Glutamatergic neuron (in vitro differentiated cells): ENCODE measurements around the gene ASCL2. TPM values are rescaled to one million over a fixed set of nuclear protein-coding genes. Genes with fewer than 3 reads are reported as not detected.

ENCODE experiments used
- DNase-seq: peaks from one replicate; pipeline ENCODE4 v3.0.0; 2022
- H3K27ac Mint-ChIP-seq: one replicate; pipeline ENCODE4 v1.8.0; 2020; ENCODE audit warnings: mild to moderate bottlenecking, mixed read lengths, inconsistent platforms; ENCODE audit not compliant: unreplicated experiment
- H3K27me3 Mint-ChIP-seq: one replicate; pipeline ENCODE4 v1.8.0; 2020; ENCODE audit warnings: mild to moderate bottlenecking, moderate library complexity, mixed read lengths, inconsistent platforms; ENCODE audit not compliant: unreplicated experiment
- H3K36me3 Mint-ChIP-seq: one replicate; pipeline ENCODE4 v1.8.0; 2020; ENCODE audit warnings: mild to moderate bottlenecking, mixed read lengths, inconsistent platforms; ENCODE audit not compliant: unreplicated experiment
- H3K4me1 Mint-ChIP-seq: one replicate; pipeline ENCODE4 v1.8.0; 2020; ENCODE audit warnings: mild to moderate bottlenecking, low read depth, mixed read lengths, inconsistent platforms; ENCODE audit not compliant: unreplicated experiment
- H3K4me3 Mint-ChIP-seq: one replicate; pipeline ENCODE4 v1.8.0; 2020; ENCODE audit warnings: mild to moderate bottlenecking, mixed read lengths, inconsistent platforms; ENCODE audit not compliant: unreplicated experiment
- H3K9me3 Mint-ChIP-seq: one replicate; pipeline ENCODE4 v1.8.0; 2020; ENCODE audit warnings: mild to moderate bottlenecking, moderate library complexity, mixed read lengths, inconsistent platforms; ENCODE audit not compliant: unreplicated experiment
- CTCF ChIP-seq: fragments of 200-600 bp; sonication (generic); IDR thresholded peaks from one replicate; pipeline ENCODE4 v1.5.0; 2021; ENCODE audit not compliant: partially characterized antibody, unreplicated experiment
- total RNA-seq: library from RNA; stranded (reverse); fragmentation: NEBNext Ultra II Directional; extraction: Animal tissue kit (Norgen Biotek cat#: 25700); gene quantifications from one replicate; pipeline ENCODE4 v1.2.1, GENCODE V29; 2021; ENCODE audit not compliant: unreplicated experiment

Gene ASCL2
- total RNA-seq, 1 donor from 2014 or later, result not detected

- DNase-seq, result peak; percentile 13
These were observed 29.4 kb upstream of the ASCL2 start for GRCh38 chr11:2299773-2300172.

GRCh38 chr11:2298795-2299761 is 28.7 kb upstream of the ASCL2 start:
- peak; percentile 35 for DNase-seq

More at GRCh38 chr11:2299773-2300172, 29.4 kb upstream of the ASCL2 start:
- H3K27me3 Mint-ChIP-seq, result peaks cover 2% of the 10 kb centered on the region
- no peak for TF ChIP-seq CTCF
- H3K27ac Mint-ChIP-seq, result no peak overlapping the region
- H3K4me1 Mint-ChIP-seq, result no peaks in the 10 kb centered on the region
- no peaks in the 10 kb centered on the region for H3K36me3 Mint-ChIP-seq
- H3K4me3 Mint-ChIP-seq, result no peak overlapping the region
- peaks cover 2% of the 10 kb centered on the region for H3K9me3 Mint-ChIP-seq

GRCh38 chr11:2298131-2298794 is 27.9 kb upstream of the ASCL2 start:
- H3K4me1 Mint-ChIP-seq, result no peaks in the 10 kb centered on the region
- H3K4me3 Mint-ChIP-seq, result no peak overlapping the region
- H3K27ac Mint-ChIP-seq, result no peak overlapping the region
- TF ChIP-seq CTCF, result no peak
- peaks cover 2% of the 10 kb centered on the region for H3K9me3 Mint-ChIP-seq
- peaks cover 4% of the 10 kb centered on the region for H3K27me3 Mint-ChIP-seq
- H3K36me3 Mint-ChIP-seq, result no peaks in the 10 kb centered on the region
- DNase-seq, result no peak

More at GRCh38 chr11:2298795-2299761, 28.7 kb upstream of the ASCL2 start:
- no peak overlapping the region for H3K4me3 Mint-ChIP-seq
- H3K27ac Mint-ChIP-seq, result no peak overlapping the region
- peaks cover 2% of the 10 kb centered on the region for H3K9me3 Mint-ChIP-seq
- no peaks in the 10 kb centered on the region for H3K4me1 Mint-ChIP-seq
- H3K36me3 Mint-ChIP-seq, result no peaks in the 10 kb centered on the region
- TF ChIP-seq CTCF, result no peak
- H3K27me3 Mint-ChIP-seq, result peaks cover 4% of the 10 kb centered on the region

GRCh38 chr11:2297623-2298030 is 27.2 kb upstream of the ASCL2 start:
- H3K27ac Mint-ChIP-seq, result no peak overlapping the region

More at GRCh38 chr11:2297623-2298030, 27.2 kb upstream of the ASCL2 start:
- Mint-ChIP-seq H3K36me3 (no peaks in the 10 kb centered on the region), H3K4me3 (no peak overlapping the region), H3K27me3 (peaks cover 5% of the 10 kb centered on the region), H3K9me3 (peaks cover 2% of the 10 kb centered on the region), H3K4me1 (no peaks in the 10 kb centered on the region)
- no peak for TF ChIP-seq CTCF
- no peak for DNase-seq
